ENCODE results near the gene PRSS36.

The PRSS36 gene

DNA sequence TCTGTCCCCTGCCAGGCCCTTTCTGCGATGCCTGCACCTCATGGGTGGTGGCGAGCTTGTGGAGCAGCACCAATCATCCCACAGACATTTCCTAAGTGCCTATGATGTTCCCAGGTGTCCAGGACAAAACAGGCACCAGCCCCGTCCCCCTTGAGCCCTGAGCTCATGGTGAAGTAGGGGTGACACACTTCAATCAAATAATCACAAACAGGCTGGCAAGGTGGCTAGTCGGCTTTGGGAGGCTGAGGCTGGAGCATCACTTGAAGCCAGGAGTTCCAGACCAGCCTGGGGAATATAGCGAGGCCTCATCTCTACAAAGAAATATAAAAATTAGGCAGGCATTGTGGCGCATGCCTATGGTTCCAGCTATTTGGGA lies 13.6 kb downstream of the PRSS36 start:
- Histone ChIP-seq H3K27me3 (ENCODE audit: control insufficient read depth, insufficient read depth, low read length) (no peaks in the 10 kb centered on the region), H3K4me3 (ENCODE audit: low read depth, low read length) (no peak overlapping the region), H3K36me3 (ENCODE audit: control insufficient read depth, insufficient read depth, low read length) (no peaks in the 10 kb centered on the region), H3K27ac (no peak overlapping the region), H3K9me3 (ENCODE audit: control insufficient read depth, low read length) (no peaks in the 10 kb centered on the region), H3K79me2 (peaks cover 4% of the 10 kb centered on the region), H3K4me1 (peaks cover 30% of the 10 kb centered on the region), H3K4me2 (ENCODE audit: low read length) (no peak overlapping the region), H2AFZ (no peak overlapping the region), H3K9ac (no peak overlapping the region)
- TF ChIP-seq, protein P1, sequence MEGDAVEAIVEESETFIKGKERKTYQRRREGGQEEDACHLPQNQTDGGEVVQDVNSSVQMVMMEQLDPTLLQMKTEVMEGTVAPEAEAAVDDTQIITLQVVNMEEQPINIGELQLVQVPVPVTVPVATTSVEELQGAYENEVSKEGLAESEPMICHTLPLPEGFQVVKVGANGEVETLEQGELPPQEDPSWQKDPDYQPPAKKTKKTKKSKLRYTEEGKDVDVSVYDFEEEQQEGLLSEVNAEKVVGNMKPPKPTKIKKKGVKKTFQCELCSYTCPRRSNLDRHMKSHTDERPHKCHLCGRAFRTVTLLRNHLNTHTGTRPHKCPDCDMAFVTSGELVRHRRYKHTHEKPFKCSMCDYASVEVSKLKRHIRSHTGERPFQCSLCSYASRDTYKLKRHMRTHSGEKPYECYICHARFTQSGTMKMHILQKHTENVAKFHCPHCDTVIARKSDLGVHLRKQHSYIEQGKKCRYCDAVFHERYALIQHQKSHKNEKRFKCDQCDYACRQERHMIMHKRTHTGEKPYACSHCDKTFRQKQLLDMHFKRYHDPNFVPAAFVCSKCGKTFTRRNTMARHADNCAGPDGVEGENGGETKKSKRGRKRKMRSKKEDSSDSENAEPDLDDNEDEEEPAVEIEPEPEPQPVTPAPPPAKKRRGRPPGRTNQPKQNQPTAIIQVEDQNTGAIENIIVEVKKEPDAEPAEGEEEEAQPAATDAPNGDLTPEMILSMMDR (IDR thresholded peaks at IDR 0.05) = no peak

DNA sequence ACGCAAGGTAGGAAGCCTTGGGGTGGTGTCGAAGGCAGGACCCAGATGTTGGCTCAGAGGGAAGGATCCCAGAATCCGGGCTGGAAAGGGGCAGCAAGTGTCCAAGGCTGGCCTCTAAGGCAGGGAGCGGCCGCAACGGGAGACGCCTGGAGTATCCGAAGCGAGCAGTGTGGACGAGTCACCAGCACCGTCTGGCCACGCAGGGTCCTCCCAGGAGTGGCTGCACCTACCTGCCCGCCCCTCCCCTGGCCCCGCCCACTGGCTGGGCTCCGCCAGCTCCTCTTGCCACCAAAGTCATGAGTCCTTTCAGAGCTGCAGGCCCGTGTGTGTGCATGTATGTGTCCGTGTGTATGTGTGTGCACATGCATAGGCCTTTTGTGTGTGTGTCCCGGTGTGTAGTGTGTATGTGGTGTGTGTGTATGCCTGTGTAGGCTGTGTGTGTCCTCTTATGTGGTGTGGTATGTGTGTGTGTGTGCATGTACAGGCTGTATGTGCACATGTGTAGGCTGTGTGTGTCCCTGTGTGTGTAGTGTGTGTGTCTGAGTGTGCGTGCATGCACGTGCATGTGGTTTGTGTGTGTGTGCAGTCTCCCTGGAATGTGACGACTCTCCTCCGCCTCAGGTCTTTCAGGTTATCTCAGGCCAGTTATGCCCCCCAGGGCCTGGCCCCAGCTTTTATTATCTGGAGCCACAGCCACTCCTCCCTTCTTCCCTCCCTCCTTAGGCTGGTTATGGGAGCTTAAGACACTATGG lies 14.2 kb downstream of the PRSS36 start, which contains the start of gene PRSS8:
PRSS8 (minus strand) TSS at position 193 of the 752 bp plus-strand sequence. CDS start 229 bp downstream, outside the sequence.
- peak within 1 kb of the TSS; percentile 80 for H2AFZ ChIP-seq
- H3K79me2 ChIP-seq = peaks cover 4% of the 10 kb centered on the region
- TF ChIP-seq, protein P1 (IDR thresholded peaks at IDR 0.05) = no peak
- peak within 1 kb of the TSS; percentile 83 for H3K9ac ChIP-seq
- H3K4me3 ChIP-seq (ENCODE audit: low read depth, low read length) = peak within 1 kb of the TSS; percentile 68
- H3K27ac ChIP-seq = peak within 1 kb of the TSS; percentile 59
- H3K9me3 ChIP-seq (ENCODE audit: control insufficient read depth, low read length) = no peaks in the 10 kb centered on the region
- H3K4me1 ChIP-seq = peaks cover 34% of the 10 kb centered on the region
- peak within 1 kb of the TSS; percentile 72 for H3K4me2 ChIP-seq (ENCODE audit: low read length)
- H3K27me3 ChIP-seq (ENCODE audit: control insufficient read depth, insufficient read depth, low read length) = no peaks in the 10 kb centered on the region
- H3K36me3 ChIP-seq (ENCODE audit: control insufficient read depth, insufficient read depth, low read length) = no peaks in the 10 kb centered on the region

DNA sequence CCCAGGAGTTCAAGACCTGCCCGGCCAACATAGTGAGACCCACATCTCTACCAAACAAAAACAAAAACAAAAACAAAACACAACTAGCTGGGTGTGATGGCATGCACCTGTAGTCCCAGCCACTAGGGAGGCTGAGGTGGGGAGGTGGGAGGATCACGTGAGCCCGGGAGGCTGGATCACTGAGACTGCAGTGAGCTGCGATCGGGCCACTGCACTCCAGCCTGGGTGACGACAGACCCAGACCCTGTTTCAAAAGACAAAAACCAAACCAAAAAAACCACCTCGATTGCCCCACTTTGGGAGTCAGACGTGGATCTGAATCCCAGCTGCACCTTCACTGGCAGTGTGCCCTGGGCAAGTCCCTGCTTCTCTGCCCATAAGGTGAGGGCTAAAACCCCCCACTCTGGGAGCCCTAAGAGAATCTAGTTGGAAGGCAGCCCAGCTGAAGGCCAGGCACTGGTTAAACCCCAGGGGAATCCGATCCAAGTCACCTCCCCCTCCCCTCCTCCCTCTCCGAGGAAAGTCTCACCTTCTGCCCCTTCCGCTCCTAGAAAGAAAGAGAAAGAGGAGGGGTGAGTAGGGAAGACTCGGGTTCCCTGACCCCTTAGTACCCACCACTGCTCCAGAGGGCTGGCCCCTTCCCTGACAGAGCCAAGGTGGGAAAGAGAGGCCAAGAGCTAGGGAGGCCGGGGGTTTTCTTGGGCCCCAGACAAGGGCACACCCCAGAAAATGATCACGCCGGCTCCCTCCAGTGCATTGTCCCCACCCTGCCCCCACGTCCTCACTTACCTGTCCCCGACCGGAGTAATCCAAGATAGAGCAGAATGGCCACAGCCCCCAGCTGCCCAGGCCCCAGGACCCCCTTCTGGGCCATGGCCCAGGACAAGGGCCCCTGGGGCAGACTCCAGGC lies 15.0 kb downstream of the PRSS36 start:
- Histone ChIP-seq H3K4me2 (ENCODE audit: low read length) (peak overlapping the region; percentile 72), H3K27ac (peak overlapping the region; percentile 59), H2AFZ (peak overlapping the region; percentile 80), H3K9ac (peak overlapping the region; percentile 83), H3K4me3 (ENCODE audit: low read depth, low read length) (peak overlapping the region; percentile 68), H3K4me1 (peaks cover 41% of the 10 kb centered on the region), H3K27me3 (ENCODE audit: control insufficient read depth, insufficient read depth, low read length) (no peaks in the 10 kb centered on the region), H3K79me2 (peaks cover 4% of the 10 kb centered on the region), H3K36me3 (ENCODE audit: control insufficient read depth, insufficient read depth, low read length) (no peaks in the 10 kb centered on the region), H3K9me3 (ENCODE audit: control insufficient read depth, low read length) (no peaks in the 10 kb centered on the region)
- TF ChIP-seq, protein P1 (IDR thresholded peaks at IDR 0.05) = no peak

DNA sequence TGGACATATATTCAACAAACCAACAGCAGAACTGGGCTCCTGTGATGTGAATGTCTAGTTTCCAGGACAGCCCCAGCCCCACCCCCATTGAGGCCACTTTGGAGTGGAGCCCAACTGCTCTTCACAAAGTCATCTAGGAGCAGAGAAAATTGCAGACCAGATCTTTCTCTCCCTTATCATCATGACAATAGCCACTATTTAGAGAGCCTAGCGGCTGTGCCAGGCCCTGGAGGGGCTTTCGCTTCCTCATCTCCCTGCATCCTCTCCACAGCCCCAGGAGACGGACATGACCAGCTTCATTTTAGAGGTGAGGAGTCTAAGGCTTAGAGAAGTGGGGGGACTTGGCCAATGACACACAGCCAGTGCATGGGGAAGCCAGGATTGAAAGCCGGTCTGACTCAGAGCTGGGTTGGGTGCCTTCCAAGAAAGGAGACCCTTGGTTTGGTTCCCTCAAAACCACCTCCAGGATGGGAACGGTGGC lies 15.7 kb downstream of the PRSS36 start:
- Histone ChIP-seq H3K4me3 (ENCODE audit: low read depth, low read length) (peak overlapping the region; percentile 68), H3K27ac (peak overlapping the region; percentile 59), H3K27me3 (ENCODE audit: control insufficient read depth, insufficient read depth, low read length) (no peaks in the 10 kb centered on the region), H3K36me3 (ENCODE audit: control insufficient read depth, insufficient read depth, low read length) (no peaks in the 10 kb centered on the region), H3K4me2 (ENCODE audit: low read length) (peak overlapping the region; percentile 72), H2AFZ (no peak overlapping the region), H3K4me1 (peaks cover 44% of the 10 kb centered on the region), H3K9ac (no peak overlapping the region), H3K9me3 (ENCODE audit: control insufficient read depth, low read length) (no peaks in the 10 kb centered on the region), H3K79me2 (peaks cover 4% of the 10 kb centered on the region)
- TF ChIP-seq, protein P1 (IDR thresholded peaks at IDR 0.05) = no peak

All from parathyroid adenoma (tissue), 2 donors.